HEK293 (cell line): Measurements from ENCODE around the gene MRPS18B.

ENCODE experiments used
- CTCF ChIA-PET: fragments of 350-600 bp; formaldehyde crosslinking; extraction: SDS; loops from one replicate; lab custom pipeline; 2021; ENCODE audit warnings: antibody characterized with exemption; lab: Yijun Ruan, JAX
- POLR2A ChIA-PET: fragments of 300-600 bp; formaldehyde crosslinking; extraction: SDS; loops from one replicate; lab custom pipeline; 2020; ENCODE audit warnings: antibody characterized with exemption, inconsistent platforms; lab: Yijun Ruan, JAX
- H3K27ac ChIP-seq: fragments of 200-500 bp; sonication (Bioruptor generic); 2 replicates; pipeline ENCODE4 v1.5.1; 2014; ENCODE audit warnings: low read depth, low read length, control low read depth, inconsistent platforms; ENCODE audit errors: extremely low read depth
- H3K36me3 ChIP-seq, 2 experiments: fragments of 200-500 bp in 1 of 2; sonication (Bioruptor generic) in 1 of 2; 1 replicate in 1 of 2; 2 replicates in 1 of 2; pipeline ENCODE4 v1.5.1; 2014 to 2017; ENCODE audit warnings: inconsistent platforms in 2 of 2, low read length in 2 of 2; ENCODE audit not compliant: control insufficient read depth in 2 of 2, insufficient read depth in 1 of 2
- H3K4me1 ChIP-seq: fragments of 200-500 bp; sonication (Bioruptor generic); 2 replicates; pipeline ENCODE4 v1.5.1; 2014; ENCODE audit warnings: mild to moderate bottlenecking, low read length, inconsistent platforms; ENCODE audit not compliant: control insufficient read depth, insufficient read depth
- H3K4me3 ChIP-seq: 2 replicates; pipeline ENCODE4 v1.5.1; 2011; ENCODE audit warnings: low read depth, mild to moderate bottlenecking, control low read depth, low read length, moderate library complexity
- H3K9me3 ChIP-seq: fragments of 200-500 bp; sonication (Bioruptor generic); 2 replicates; pipeline ENCODE4 v1.5.1; 2014; ENCODE audit warnings: low read depth, low read length, inconsistent platforms; ENCODE audit not compliant: control insufficient read depth, insufficient read depth
- BCL11B ChIP-seq: fragments of 450-650 bp; formaldehyde crosslinking; IDR thresholded peaks from 2 replicates; pipeline ENCODE4 v1.5.1; 2016; ENCODE audit warnings: low read depth, missing biosample characterization, missing genetic modification characterization
- GFI1B ChIP-seq: fragments of 450-650 bp; formaldehyde crosslinking; IDR thresholded peaks from 2 replicates; pipeline ENCODE4 v1.5.1; 2016; ENCODE audit warnings: missing biosample characterization, missing genetic modification characterization
- IKZF3 ChIP-seq: fragments of 450-650 bp; IDR thresholded peaks from 2 replicates; pipeline ENCODE4 v1.5.0; 2018; ENCODE audit warnings: missing biosample characterization, mild to moderate bottlenecking, missing genetic modification characterization, moderate library complexity
- KLF17 ChIP-seq: fragments of 450-650 bp; formaldehyde crosslinking; IDR thresholded peaks from 2 replicates; pipeline ENCODE4 v1.5.1; 2016; ENCODE audit warnings: missing biosample characterization, missing genetic modification characterization
- REPIN1 ChIP-seq: fragments of 450-650 bp; formaldehyde crosslinking; IDR thresholded peaks from 2 replicates; pipeline ENCODE4 v1.5.1; 2017; ENCODE audit warnings: missing biosample characterization, missing genetic modification characterization, low read depth
- SCRT2 ChIP-seq: fragments of 450-650 bp; formaldehyde crosslinking; IDR thresholded peaks from 2 replicates; pipeline ENCODE4 v1.5.1; 2016; ENCODE audit warnings: missing biosample characterization, missing genetic modification characterization
- SP2 ChIP-seq: fragments of 450-650 bp; formaldehyde crosslinking; IDR thresholded peaks from 2 replicates; pipeline ENCODE4 v1.5.1; 2016; ENCODE audit warnings: missing biosample characterization, missing genetic modification characterization
- SP7 ChIP-seq: fragments of 450-650 bp; formaldehyde crosslinking; IDR thresholded peaks from 2 replicates; pipeline ENCODE4 v1.5.1; 2016; ENCODE audit warnings: missing biosample characterization, missing genetic modification characterization
- YY2 ChIP-seq: fragments of 450-650 bp; formaldehyde crosslinking; IDR thresholded peaks from 2 replicates; pipeline ENCODE4 v1.5.1; 2016; ENCODE audit warnings: missing biosample characterization, missing genetic modification characterization
- ZEB2 ChIP-seq: fragments of 450-650 bp; formaldehyde crosslinking; IDR thresholded peaks from 2 replicates; pipeline ENCODE4 v1.5.1; 2016; ENCODE audit warnings: missing biosample characterization, missing genetic modification characterization
- ZNF10 ChIP-seq: fragments of 450-650 bp; formaldehyde crosslinking; IDR thresholded peaks from 2 replicates; pipeline ENCODE4 v1.5.1; 2017; ENCODE audit warnings: missing biosample characterization, missing genetic modification characterization
- ZNF174 ChIP-seq: fragments of 450-650 bp; formaldehyde crosslinking; IDR thresholded peaks from 2 replicates; pipeline ENCODE4 v1.5.0; 2017; ENCODE audit warnings: missing biosample characterization, mild to moderate bottlenecking, missing genetic modification characterization
- ZNF184 ChIP-seq: fragments of 450-650 bp; IDR thresholded peaks from 2 replicates; pipeline ENCODE4 v1.5.1; 2018; ENCODE audit warnings: missing biosample characterization, mild to moderate bottlenecking, missing genetic modification characterization
- ZNF335 ChIP-seq: fragments of 450-650 bp; formaldehyde crosslinking; conservative IDR thresholded peaks from 2 replicates; pipeline ENCODE4 v1.5.1; 2016; ENCODE audit warnings: missing biosample characterization, missing genetic modification characterization
- ZNF391 ChIP-seq: fragments of 450-650 bp; formaldehyde crosslinking; IDR thresholded peaks from 2 replicates; pipeline ENCODE4 v1.5.1; 2016; ENCODE audit warnings: low read depth, missing biosample characterization, missing genetic modification characterization, borderline replicate concordance
- ZNF449 ChIP-seq: fragments of 450-650 bp; formaldehyde crosslinking; IDR thresholded peaks from 2 replicates; pipeline ENCODE4 v1.5.1; 2017; ENCODE audit warnings: missing biosample characterization, mild to moderate bottlenecking, missing genetic modification characterization, moderate library complexity
- ZNF501 ChIP-seq: fragments of 450-650 bp; formaldehyde crosslinking; IDR thresholded peaks from 2 replicates; pipeline ENCODE4 v1.5.1; 2016; ENCODE audit warnings: missing biosample characterization, missing genetic modification characterization
- ZNF513 ChIP-seq: fragments of 450-650 bp; IDR thresholded peaks from 2 replicates; pipeline ENCODE4 v1.5.1; 2018; ENCODE audit warnings: missing biosample characterization, missing genetic modification characterization
- ZNF521 ChIP-seq: fragments of 450-650 bp; formaldehyde crosslinking; IDR thresholded peaks from 2 replicates; pipeline ENCODE4 v1.5.1; 2017; ENCODE audit warnings: missing biosample characterization, mild to moderate bottlenecking, missing genetic modification characterization
- ZNF529 ChIP-seq: fragments of 450-650 bp; formaldehyde crosslinking; IDR thresholded peaks from 2 replicates; pipeline ENCODE4 v1.5.1; 2017; ENCODE audit warnings: missing genetic modification characterization, missing biosample characterization; ENCODE audit not compliant: insufficient replicate concordance
- ZNF555 ChIP-seq: fragments of 450-650 bp; formaldehyde crosslinking; conservative IDR thresholded peaks from 2 replicates; pipeline ENCODE4 v1.5.1; 2017; ENCODE audit warnings: missing biosample characterization, mild to moderate bottlenecking, missing genetic modification characterization, inconsistent platforms
- ZNF561 ChIP-seq: fragments of 450-650 bp; IDR thresholded peaks from 2 replicates; pipeline ENCODE4 v1.5.1; 2018; ENCODE audit warnings: missing biosample characterization, missing genetic modification characterization, borderline replicate concordance
- ZNF596 ChIP-seq: fragments of 450-650 bp; IDR thresholded peaks from 2 replicates; pipeline ENCODE4 v1.5.0; 2018; ENCODE audit warnings: missing biosample characterization, mild to moderate bottlenecking, missing genetic modification characterization, moderate library complexity
- ZNF660 ChIP-seq: fragments of 450-650 bp; IDR thresholded peaks from 2 replicates; pipeline ENCODE4 v1.5.1; 2018; ENCODE audit warnings: missing biosample characterization, mild to moderate bottlenecking, missing genetic modification characterization
- ZNF776 ChIP-seq: fragments of 450-650 bp; formaldehyde crosslinking; IDR thresholded peaks from 2 replicates; pipeline ENCODE4 v1.5.0; 2017; ENCODE audit warnings: missing biosample characterization, missing genetic modification characterization, borderline replicate concordance
- ZNF837 ChIP-seq: fragments of 450-650 bp; formaldehyde crosslinking; IDR thresholded peaks from 2 replicates; pipeline ENCODE4 v1.5.1; 2016; ENCODE audit warnings: missing biosample characterization, missing genetic modification characterization
- ZSCAN30 ChIP-seq: fragments of 450-650 bp; IDR thresholded peaks from 2 replicates; pipeline ENCODE4 v1.5.1; 2018; ENCODE audit warnings: missing biosample characterization, mild to moderate bottlenecking, missing genetic modification characterization, moderate library complexity
- ZXDB ChIP-seq: fragments of 450-650 bp; formaldehyde crosslinking; IDR thresholded peaks from 2 replicates; pipeline ENCODE4 v1.5.1; 2016; ENCODE audit warnings: missing biosample characterization, missing genetic modification characterization

MRPS18B gene

GRCh38 chr6:30615958-30616810 is 1.5 kb upstream of the MRPS18B start:
- ChIA-PET CTCF (interaction anchor here (0.6 to 2.0 kb wide), 5 partner anchors 19 to 131 kb away, joined by 3 to 7 read pairs (median 6); no protein-coding TSS in a partner anchor), POLR2A (interaction anchor here (0.6 to 4.8 kb wide), 30 partner anchors 10 to 498 kb away, joined by 3 to 197 read pairs (median 6); partner anchors contain the start of genes ABCF1, ATAT1, C6orf136 and DHX16)
- Histone ChIP-seq H3K27ac (peak overlapping the region; percentile 65), H3K4me1 (peaks cover 18% of the 10 kb centered on the region), H3K36me3 (peaks cover 11 to 37% of the 10 kb centered on the region in 2 experiments; a peak in 2 of 3 replicates), H3K9me3 (no peaks in the 10 kb centered on the region), H3K4me3 (peak overlapping the region; percentile 74)
- TF ChIP-seq ZNF391 (tag by site-specific recombination): 0 out of 2 replicates have a peak, but pooled peaks have one; percentile 23
- TF ChIP-seq ZNF837 (tag by site-specific recombination): no peak
- TF ChIP-seq ZNF10 (tag by site-specific recombination): peak; percentile 74
- peak; percentile 68; the same call in 1 of the 2 replicates for TF ChIP-seq ZNF561 (tag by site-specific recombination)
- 0 out of 2 replicates have a peak, but pooled peaks have one; percentile 36 for TF ChIP-seq ZNF184 (tag by site-specific recombination)
- peak; percentile 36 for TF ChIP-seq ZNF335 (tag by site-specific recombination)
- no peak for TF ChIP-seq ZNF555
- TF ChIP-seq ZNF449 (tag by site-specific recombination): 0 out of 2 replicates have a peak, but pooled peaks have one; percentile 10
- TF ChIP-seq SP2: peak; percentile 11; the same call in 1 of the 2 replicates
- TF ChIP-seq REPIN1 (tag by site-specific recombination): no peak
- TF ChIP-seq IKZF3 (tag by site-specific recombination): peak; percentile 75
- no peak for TF ChIP-seq ZNF521 (tag by site-specific recombination)
- TF ChIP-seq SCRT2 (tag by site-specific recombination): 0 out of 2 replicates have a peak, but pooled peaks have one; percentile 2
- peak; percentile 89 for TF ChIP-seq ZNF513 (tag by site-specific recombination)
- no peak for TF ChIP-seq ZNF529
- peak; percentile 47; the same call in 1 of the 2 replicates for TF ChIP-seq ZNF501 (tag by site-specific recombination)
- no peak for TF ChIP-seq ZNF174 (tag by site-specific recombination)
- 0 out of 2 replicates have a peak, but pooled peaks have one; percentile 7 for TF ChIP-seq BCL11B
- peak; percentile 7; the same call in 1 of the 2 replicates for TF ChIP-seq SP7 (tag by site-specific recombination)
- TF ChIP-seq ZNF596 (tag by site-specific recombination): no peak
- TF ChIP-seq YY2 (tag by site-specific recombination): 0 out of 2 replicates have a peak, but pooled peaks have one; percentile 11
- peak; percentile 66 for TF ChIP-seq ZNF660 (tag by site-specific recombination)
- TF ChIP-seq GFI1B (tag by site-specific recombination): 0 out of 2 replicates have a peak, but pooled peaks have one; percentile 7
- peak; percentile 33; the same call in 1 of the 2 replicates for TF ChIP-seq KLF17 (tag by site-specific recombination)
- TF ChIP-seq ZXDB: peak; percentile 28; the same call in 1 of the 2 replicates
- peak; percentile 48; the same call in 1 of the 2 replicates for TF ChIP-seq ZEB2 (tag by site-specific recombination)
- 0 out of 2 replicates have a peak, but pooled peaks have one; percentile 45 for TF ChIP-seq ZSCAN30 (tag by site-specific recombination)
- TF ChIP-seq ZNF776 (tag by site-specific recombination): no peak
